Measurements from ENCODE around the gene RTTN.

The RTTN gene

DNA sequence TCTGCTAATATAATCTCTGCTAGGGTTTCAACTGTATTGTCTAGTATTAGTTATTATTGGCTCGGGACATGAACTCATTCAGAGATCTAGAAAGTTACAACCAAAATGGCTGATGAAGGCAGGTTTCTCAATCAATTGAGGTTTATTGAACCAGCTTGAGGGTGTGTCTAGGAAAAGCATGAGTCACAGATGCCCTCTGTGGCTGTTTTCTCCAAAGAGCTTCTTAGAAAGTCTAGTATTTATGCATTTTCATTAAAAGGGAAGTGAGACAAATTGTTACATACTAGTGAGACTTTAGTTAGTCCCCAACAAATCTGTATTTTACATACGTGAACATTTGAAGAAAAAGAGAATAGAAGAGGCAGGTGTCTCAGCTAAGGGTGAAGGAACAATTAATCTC is 23.0 kb upstream of the RTTN start:
- no peak overlapping the region for H3K4me3 ChIP-seq (ENCODE audit: low read length)
- H3K27me3 ChIP-seq (ENCODE audit: insufficient read depth, low read length), result no peaks in the 10 kb centered on the region
- H2AFZ ChIP-seq (ENCODE audit: low read depth, low read length), result no peak overlapping the region
- no peaks in the 10 kb centered on the region for H3K9me3 ChIP-seq (ENCODE audit: low read length)
- H3K4me1 ChIP-seq (ENCODE audit: insufficient read depth, low read length), result no peaks in the 10 kb centered on the region
- H3K36me3 ChIP-seq (ENCODE audit: insufficient read depth, low read length), result no peaks in the 10 kb centered on the region

DNA sequence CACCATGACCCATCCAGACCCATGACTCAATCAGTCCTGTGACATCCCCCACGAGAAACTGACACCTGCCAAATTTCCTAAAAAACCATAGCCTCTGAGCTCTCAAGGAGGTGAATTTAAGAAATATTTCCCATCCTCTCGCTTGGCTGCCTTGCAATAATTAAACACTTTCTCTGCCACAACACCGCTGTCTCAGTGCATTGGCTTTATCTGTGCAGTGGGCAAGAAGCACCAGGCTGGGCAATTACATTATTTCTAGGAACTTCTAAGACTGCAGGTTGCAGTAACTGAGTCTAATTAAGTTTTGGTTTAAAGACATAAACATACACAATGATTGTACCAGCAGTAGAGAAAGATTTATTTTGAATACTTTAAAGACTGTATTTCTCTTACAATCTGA is 22.0 kb upstream of the RTTN start:
- H3K4me1 ChIP-seq (ENCODE audit: insufficient read depth, low read length), result no peaks in the 10 kb centered on the region
- no peaks in the 10 kb centered on the region for H3K36me3 ChIP-seq (ENCODE audit: insufficient read depth, low read length)
- no peak overlapping the region for H3K4me3 ChIP-seq (ENCODE audit: low read length)
- H3K27me3 ChIP-seq (ENCODE audit: insufficient read depth, low read length), result no peaks in the 10 kb centered on the region
- no peak overlapping the region for H2AFZ ChIP-seq (ENCODE audit: low read depth, low read length)
- no peaks in the 10 kb centered on the region for H3K9me3 ChIP-seq (ENCODE audit: low read length)

DNA sequence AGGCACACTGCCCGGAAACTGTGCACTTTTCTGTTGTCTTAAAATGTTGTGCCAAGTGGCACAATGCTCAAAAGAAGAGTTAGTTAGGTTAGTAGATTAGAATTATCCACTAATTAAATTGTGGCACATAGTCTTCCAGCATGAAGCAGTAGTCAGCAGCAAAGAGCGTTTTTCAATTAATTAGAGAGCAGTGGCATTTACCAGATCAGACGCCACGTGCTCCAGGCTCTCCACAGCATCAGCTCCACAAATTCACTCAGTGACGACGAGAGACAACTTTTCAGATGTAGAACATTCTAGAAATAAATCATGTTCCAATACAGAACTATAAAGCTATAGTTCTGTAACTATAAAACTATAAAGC is 16.4 kb upstream of the RTTN start:
- no peaks in the 10 kb centered on the region for H3K36me3 ChIP-seq (ENCODE audit: insufficient read depth, low read length)
- no peaks in the 10 kb centered on the region for H3K27me3 ChIP-seq (ENCODE audit: insufficient read depth, low read length)
- H3K4me3 ChIP-seq (ENCODE audit: low read length), result no peak overlapping the region
- H2AFZ ChIP-seq (ENCODE audit: low read depth, low read length), result peak overlapping the region; percentile 31
- peaks cover 9% of the 10 kb centered on the region for H3K4me1 ChIP-seq (ENCODE audit: insufficient read depth, low read length)
- H3K9me3 ChIP-seq (ENCODE audit: low read length), result no peaks in the 10 kb centered on the region

DNA sequence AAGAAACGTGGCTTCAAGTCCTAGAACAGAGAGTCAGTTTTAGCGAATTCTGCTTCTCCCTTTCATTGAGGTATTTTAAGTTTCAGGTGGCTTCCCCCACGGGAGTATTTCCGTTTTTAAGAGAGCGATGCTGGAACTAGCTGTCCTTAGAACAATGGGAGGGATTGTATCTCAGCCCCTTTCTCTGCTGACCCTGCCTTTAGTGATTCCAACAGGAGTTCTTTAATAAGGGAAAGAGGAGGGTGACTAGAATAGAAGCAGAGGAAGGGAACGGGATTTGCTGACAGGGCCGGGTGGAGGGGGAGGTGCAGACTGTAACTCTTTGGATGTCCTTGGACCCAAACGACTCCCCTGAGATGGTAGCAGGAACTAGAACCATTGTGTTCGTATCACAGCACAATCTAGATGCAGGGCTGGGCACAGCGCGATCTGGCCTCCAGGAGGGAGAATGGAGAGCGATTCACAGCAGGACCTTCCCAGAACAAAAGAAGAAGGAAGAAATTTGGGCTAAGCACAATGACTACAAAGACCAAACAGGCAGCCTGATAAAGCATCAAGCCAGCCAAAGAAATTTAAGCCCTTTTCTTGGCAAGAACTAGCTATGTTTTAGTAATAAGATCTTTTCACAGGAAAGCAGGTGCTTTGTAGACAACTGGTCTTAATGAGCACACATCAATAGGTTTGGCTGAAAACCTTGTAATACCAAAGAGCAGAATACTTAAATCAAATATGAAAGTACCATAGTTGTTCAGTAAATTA is 15.8 kb upstream of the RTTN start:
- Histone ChIP-seq H3K27me3 (ENCODE audit: insufficient read depth, low read length) (no peaks in the 10 kb centered on the region), H3K9me3 (ENCODE audit: low read length) (no peaks in the 10 kb centered on the region), H3K4me3 (ENCODE audit: low read length) (no peak overlapping the region)

DNA sequence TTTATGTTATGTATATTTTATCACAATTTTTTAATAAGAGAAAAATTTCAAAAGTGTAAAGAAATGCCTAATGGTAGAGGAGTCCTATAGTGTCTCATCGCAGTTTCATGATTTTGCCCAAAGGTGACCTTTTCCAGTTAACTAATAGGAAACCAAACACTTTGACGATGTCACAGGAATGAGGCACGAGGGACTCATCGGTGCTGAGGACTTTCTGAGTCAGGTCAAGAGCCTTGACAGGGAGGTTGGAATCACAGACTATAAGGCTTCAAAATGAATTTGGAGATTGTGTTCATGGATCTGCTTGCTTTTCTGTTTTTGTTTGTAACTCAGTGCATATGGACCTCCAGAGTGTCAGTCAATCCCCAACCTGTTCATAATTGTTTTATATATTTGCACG is 15.1 kb upstream of the RTTN start:
- no peak overlapping the region for H2AFZ ChIP-seq (ENCODE audit: low read depth, low read length)
- H3K9me3 ChIP-seq (ENCODE audit: low read length), result no peaks in the 10 kb centered on the region
- no peaks in the 10 kb centered on the region for H3K36me3 ChIP-seq (ENCODE audit: insufficient read depth, low read length)
- no peaks in the 10 kb centered on the region for H3K27me3 ChIP-seq (ENCODE audit: insufficient read depth, low read length)
- peaks cover 9% of the 10 kb centered on the region for H3K4me1 ChIP-seq (ENCODE audit: insufficient read depth, low read length)
- H3K4me3 ChIP-seq (ENCODE audit: low read length), result no peak overlapping the region

More for the DNA sequence above, 15.8 kb upstream of the RTTN start:
- H3K4me1 ChIP-seq (ENCODE audit: insufficient read depth, low read length), result peaks cover 9% of the 10 kb centered on the region
- peak overlapping the region; percentile 31 for H2AFZ ChIP-seq (ENCODE audit: low read depth, low read length)
- H3K36me3 ChIP-seq (ENCODE audit: insufficient read depth, low read length), result no peaks in the 10 kb centered on the region

DNA sequence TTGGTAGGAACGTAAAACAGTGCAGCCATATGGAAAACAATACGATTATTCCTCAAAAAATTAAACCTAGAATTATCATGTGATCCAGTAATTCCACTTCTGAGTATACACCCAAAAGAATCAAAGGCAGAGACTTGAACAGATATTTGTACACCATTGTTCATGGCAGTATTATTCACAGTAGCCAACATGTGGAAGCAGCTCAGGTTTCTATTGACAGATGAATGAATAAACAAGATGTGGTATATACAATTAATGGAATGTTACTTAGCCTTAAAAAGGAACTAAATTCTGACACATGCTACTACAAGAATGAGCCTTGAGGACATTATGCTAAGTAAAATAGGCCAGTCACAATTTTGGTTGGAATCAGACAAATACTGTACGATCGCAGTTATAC is 14.2 kb upstream of the RTTN start:
- Histone ChIP-seq H3K27me3 (ENCODE audit: insufficient read depth, low read length) (no peaks in the 10 kb centered on the region), H3K36me3 (ENCODE audit: insufficient read depth, low read length) (no peaks in the 10 kb centered on the region), H3K9me3 (ENCODE audit: low read length) (no peaks in the 10 kb centered on the region), H3K4me3 (ENCODE audit: low read length) (no peak overlapping the region), H3K4me1 (ENCODE audit: insufficient read depth, low read length) (peaks cover 9% of the 10 kb centered on the region), H2AFZ (ENCODE audit: low read depth, low read length) (no peak overlapping the region)

DNA sequence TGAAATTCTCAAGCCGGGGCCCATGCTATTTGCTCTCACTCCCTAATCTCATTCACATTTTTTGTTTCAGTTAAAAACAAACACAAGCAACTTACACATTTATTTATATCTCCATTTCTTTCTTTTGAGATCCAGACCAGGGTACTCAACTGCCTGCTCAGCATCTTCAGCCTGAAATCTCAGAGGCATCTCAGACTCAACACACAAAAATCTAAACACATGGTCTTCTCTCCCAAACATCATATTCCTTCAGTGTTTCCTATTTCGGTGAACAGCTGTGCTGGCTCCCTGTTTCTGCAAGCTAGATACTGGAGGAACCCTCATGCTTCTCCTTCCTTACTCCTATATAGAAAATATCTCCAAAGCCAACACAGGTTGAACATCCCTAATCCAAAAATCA is 11.3 kb upstream of the RTTN start:
- Histone ChIP-seq H3K36me3 (ENCODE audit: insufficient read depth, low read length) (no peaks in the 10 kb centered on the region), H3K27me3 (ENCODE audit: insufficient read depth, low read length) (no peaks in the 10 kb centered on the region), H3K4me1 (ENCODE audit: insufficient read depth, low read length) (peaks cover 8% of the 10 kb centered on the region), H3K9me3 (ENCODE audit: low read length) (no peaks in the 10 kb centered on the region), H2AFZ (ENCODE audit: low read depth, low read length) (no peak overlapping the region), H3K4me3 (ENCODE audit: low read length) (no peak overlapping the region)

DNA sequence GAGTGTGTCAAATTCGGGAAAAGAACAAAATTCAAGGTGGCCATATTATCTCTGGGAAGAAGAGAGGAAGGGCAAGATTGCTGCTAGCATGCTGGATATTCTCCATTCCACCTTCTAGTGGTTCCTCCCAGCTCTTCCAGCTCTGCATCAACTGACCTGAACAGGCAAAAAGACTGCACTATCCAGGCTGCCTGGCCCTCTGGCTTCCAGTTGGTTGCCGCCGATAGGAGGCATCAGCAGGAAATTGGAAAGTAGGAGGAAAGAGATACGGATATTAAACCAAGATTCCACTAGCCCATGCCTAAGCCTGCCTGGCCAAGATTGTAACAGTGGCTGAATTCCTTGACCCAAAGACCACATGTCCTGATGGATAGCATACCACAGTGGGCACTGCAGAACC is 1.7 kb upstream of the RTTN start:
- Histone ChIP-seq H3K4me1 (ENCODE audit: insufficient read depth, low read length) (peaks cover 9% of the 10 kb centered on the region), H3K36me3 (ENCODE audit: insufficient read depth, low read length) (peaks cover 5% of the 10 kb centered on the region), H3K9me3 (ENCODE audit: low read length) (no peaks in the 10 kb centered on the region), H3K4me3 (ENCODE audit: low read length) (no peak overlapping the region), H3K27me3 (ENCODE audit: insufficient read depth, low read length) (no peaks in the 10 kb centered on the region), H2AFZ (ENCODE audit: low read depth, low read length) (peak overlapping the region; percentile 90)

DNA sequence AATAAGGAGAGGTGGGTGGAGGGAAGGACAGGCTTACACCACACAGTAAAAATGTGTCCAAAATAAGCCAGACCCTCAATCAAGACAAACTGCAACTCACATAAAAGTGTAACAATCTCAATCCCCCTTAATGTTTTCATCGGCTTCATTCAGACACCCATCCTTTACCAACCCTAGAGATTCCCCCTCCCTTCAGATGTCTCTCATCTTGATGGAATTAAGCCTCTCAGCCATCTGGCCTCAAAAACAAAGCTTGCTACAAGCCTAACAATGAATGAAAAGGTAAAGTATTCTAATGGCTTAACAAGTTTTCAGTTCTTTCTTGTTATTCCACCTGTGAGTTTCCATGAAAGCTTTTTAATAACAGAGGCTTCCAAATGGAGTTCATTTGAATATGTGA is 5.2 kb downstream of the RTTN start:
- Histone ChIP-seq H3K36me3 (ENCODE audit: insufficient read depth, low read length) (peaks cover 41% of the 10 kb centered on the region), H2AFZ (ENCODE audit: low read depth, low read length) (no peak overlapping the region), H3K4me3 (ENCODE audit: low read length) (no peak overlapping the region), H3K27me3 (ENCODE audit: insufficient read depth, low read length) (no peaks in the 10 kb centered on the region), H3K4me1 (ENCODE audit: insufficient read depth, low read length) (peaks cover 9% of the 10 kb centered on the region), H3K9me3 (ENCODE audit: low read length) (no peaks in the 10 kb centered on the region)

DNA sequence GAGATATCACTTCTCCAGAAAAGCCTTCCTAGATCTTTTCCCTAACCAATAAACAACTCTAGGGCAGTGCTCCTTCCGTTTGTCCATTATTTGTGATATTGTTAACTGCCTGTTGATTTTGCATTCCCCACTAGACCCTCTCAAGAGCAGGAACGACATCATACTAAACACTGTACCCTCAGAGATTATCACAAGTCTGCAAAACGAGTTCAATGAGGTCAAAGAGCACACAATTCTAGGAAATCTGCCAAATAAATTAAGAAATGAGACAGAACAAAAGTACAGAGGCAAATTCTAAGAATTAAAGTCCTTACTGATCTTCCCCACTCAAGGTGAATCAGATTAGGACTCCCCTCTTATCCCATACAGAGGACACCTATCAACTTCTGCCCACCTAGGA is 7.6 kb downstream of the RTTN start:
- Histone ChIP-seq H3K4me3 (ENCODE audit: low read length) (no peak overlapping the region), H3K9me3 (ENCODE audit: low read length) (no peaks in the 10 kb centered on the region), H2AFZ (ENCODE audit: low read depth, low read length) (no peak overlapping the region), H3K27me3 (ENCODE audit: insufficient read depth, low read length) (no peaks in the 10 kb centered on the region), H3K4me1 (ENCODE audit: insufficient read depth, low read length) (no peaks in the 10 kb centered on the region), H3K36me3 (ENCODE audit: insufficient read depth, low read length) (peaks cover 45% of the 10 kb centered on the region)

DNA sequence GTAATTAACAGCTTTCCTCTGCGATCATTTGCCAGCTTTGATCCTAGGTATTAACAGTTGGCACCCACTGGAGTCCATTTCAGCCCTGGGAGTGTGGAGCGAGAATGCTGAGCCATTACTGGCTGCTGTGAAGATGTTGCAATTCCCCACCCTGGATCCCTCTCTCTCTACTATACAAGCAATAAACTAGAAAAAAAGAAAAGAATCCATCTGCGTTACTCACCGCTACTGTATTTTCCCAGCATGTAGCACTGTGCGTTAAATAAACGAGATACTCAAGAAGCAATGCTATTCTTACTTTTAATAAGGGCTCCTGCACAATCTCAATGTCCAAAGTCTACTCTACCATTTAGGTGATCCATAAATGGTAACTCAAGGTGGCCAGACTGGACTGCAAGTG is 8.5 kb downstream of the RTTN start:
- peaks cover 53% of the 10 kb centered on the region for H3K36me3 ChIP-seq (ENCODE audit: insufficient read depth, low read length)
- H2AFZ ChIP-seq (ENCODE audit: low read depth, low read length), result no peak overlapping the region

DNA sequence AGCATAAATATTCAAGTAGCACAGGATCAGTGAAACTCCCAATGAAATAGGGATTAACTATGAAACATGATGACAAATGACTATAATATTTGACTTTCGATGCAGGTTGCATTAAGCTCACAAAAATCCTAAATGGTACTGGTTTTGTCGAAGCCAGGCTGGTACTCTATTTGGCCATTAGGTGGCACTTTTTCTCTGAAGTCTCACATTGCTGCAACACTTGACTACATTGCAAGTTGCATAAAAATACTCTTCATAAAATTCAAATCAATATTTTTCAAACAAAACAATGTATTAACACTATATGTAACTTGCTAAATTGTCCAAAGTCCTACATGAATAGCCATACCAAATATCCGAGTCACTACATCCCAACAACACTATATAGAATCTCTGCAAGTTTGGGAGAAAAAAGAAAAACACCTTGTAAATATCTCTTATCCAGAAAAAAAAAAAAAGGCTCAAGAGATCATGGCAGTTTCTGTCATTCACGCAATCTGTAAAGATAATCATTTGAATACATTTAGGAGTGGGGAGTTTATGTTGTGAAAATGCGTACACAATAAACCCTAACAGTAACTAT is 9.5 kb downstream of the RTTN start:
- Histone ChIP-seq H2AFZ (ENCODE audit: low read depth, low read length) (no peak overlapping the region), H3K4me3 (ENCODE audit: low read length) (no peak overlapping the region), H3K9me3 (ENCODE audit: low read length) (no peaks in the 10 kb centered on the region), H3K36me3 (ENCODE audit: insufficient read depth, low read length) (peaks cover 60% of the 10 kb centered on the region), H3K27me3 (ENCODE audit: insufficient read depth, low read length) (no peaks in the 10 kb centered on the region), H3K4me1 (ENCODE audit: insufficient read depth, low read length) (no peaks in the 10 kb centered on the region)

More for the DNA sequence above, 8.5 kb downstream of the RTTN start:
- Histone ChIP-seq H3K9me3 (ENCODE audit: low read length) (no peaks in the 10 kb centered on the region), H3K4me3 (ENCODE audit: low read length) (no peak overlapping the region), H3K27me3 (ENCODE audit: insufficient read depth, low read length) (no peaks in the 10 kb centered on the region), H3K4me1 (ENCODE audit: insufficient read depth, low read length) (no peaks in the 10 kb centered on the region)

DNA sequence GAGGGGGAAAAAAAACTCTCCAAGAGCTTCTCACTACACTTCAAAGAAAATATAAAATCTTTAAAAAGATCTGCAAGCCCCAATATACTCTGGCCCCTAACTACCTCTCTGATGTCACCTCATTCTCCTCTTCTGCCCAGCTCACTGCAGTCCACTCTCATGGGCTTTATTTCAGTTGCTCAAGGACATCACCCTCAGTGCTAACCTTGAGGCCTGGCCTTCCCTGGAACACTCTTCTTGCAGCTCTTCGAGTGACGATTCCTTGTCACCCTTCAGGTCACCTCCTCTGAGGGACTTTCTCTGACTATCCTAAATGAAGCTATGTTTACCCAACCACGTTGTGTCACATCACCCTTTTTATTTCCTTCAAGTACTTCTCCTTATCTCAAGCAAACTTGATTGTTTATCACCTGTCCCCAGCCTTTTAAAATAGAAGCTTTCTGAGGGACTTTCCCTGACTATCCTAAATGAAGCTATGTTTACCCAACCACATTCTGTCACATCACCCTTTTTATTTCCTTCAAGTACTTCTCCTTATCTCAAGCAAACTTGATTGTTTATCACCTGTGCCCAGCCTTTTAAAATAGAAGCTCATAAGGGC is 10.4 kb downstream of the RTTN start:
- Histone ChIP-seq H2AFZ (ENCODE audit: low read depth, low read length) (no peak overlapping the region), H3K27me3 (ENCODE audit: insufficient read depth, low read length) (no peaks in the 10 kb centered on the region), H3K9me3 (ENCODE audit: low read length) (no peaks in the 10 kb centered on the region), H3K4me1 (ENCODE audit: insufficient read depth, low read length) (no peaks in the 10 kb centered on the region), H3K4me3 (ENCODE audit: low read length) (no peak overlapping the region), H3K36me3 (ENCODE audit: insufficient read depth, low read length) (peaks cover 58% of the 10 kb centered on the region)

All from neuron (in vitro differentiated cells).